ENCODE measurements around the gene SYK. TPM values are rescaled to one million over a fixed set of nuclear protein-coding genes. Genes with fewer than 3 reads are reported as not detected.

SYK gene
- total and polyA plus RNA-seq, 2 experiments from 2014 or later: not detected

- no peaks in the 10 kb centered on the region for H3K9me3 ChIP-seq (ENCODE audit: low read depth)
- no peak for TF ChIP-seq CTCF (IDR thresholded peaks at IDR 0.05; ENCODE audit: low read depth, low read length)
- H3K4me3 ChIP-seq: no peak overlapping the region
- no peak for DNase-seq (ENCODE audit: low read depth in 1 of 2, low spot score in 1 of 2)
- H3K4me1 ChIP-seq (ENCODE audit: low read depth): no peaks in the 10 kb centered on the region
- H3K36me3 ChIP-seq: no peaks in the 10 kb centered on the region
- no peak overlapping the region for H3K27ac ChIP-seq
- peaks cover 75% of the 10 kb centered on the region for H3K27me3 ChIP-seq
These were observed 2.4 kb downstream of the SYK start for GRCh38 chr9:90803860-90804593.

GRCh38 chr9:90805006-90805996, 3.7 kb downstream of the SYK start:
- Histone ChIP-seq H3K36me3 (no peaks in the 10 kb centered on the region), H3K27me3 (peaks cover 70% of the 10 kb centered on the region), H3K4me3 (no peak overlapping the region), H3K4me1 (ENCODE audit: low read depth) (no peaks in the 10 kb centered on the region), H3K27ac (no peak overlapping the region), H3K9me3 (ENCODE audit: low read depth) (no peaks in the 10 kb centered on the region)
- TF ChIP-seq CTCF (IDR thresholded peaks at IDR 0.05; ENCODE audit: low read depth, low read length): no peak
- DNase-seq (ENCODE audit: low read depth in 1 of 2, low spot score in 1 of 2): no peak

GRCh38 chr9:90807006-90807405, 5.4 kb downstream of the SYK start:
- peaks cover 53% of the 10 kb centered on the region for H3K27me3 ChIP-seq
- no peak for TF ChIP-seq CTCF (IDR thresholded peaks at IDR 0.05; ENCODE audit: low read depth, low read length)

GRCh38 chr9:90808398-90808797, 6.8 kb downstream of the SYK start:
- TF ChIP-seq CTCF (IDR thresholded peaks at IDR 0.05; ENCODE audit: low read depth, low read length): no peak
- H3K4me1 ChIP-seq (ENCODE audit: low read depth): no peaks in the 10 kb centered on the region
- no peaks in the 10 kb centered on the region for H3K9me3 ChIP-seq (ENCODE audit: low read depth)
- no peak overlapping the region for H3K27ac ChIP-seq
- no peak for DNase-seq (ENCODE audit: low read depth in 1 of 2, low spot score in 1 of 2)
- H3K4me3 ChIP-seq: no peak overlapping the region
- H3K27me3 ChIP-seq: peaks cover 39% of the 10 kb centered on the region
- no peaks in the 10 kb centered on the region for H3K36me3 ChIP-seq

More at GRCh38 chr9:90807006-90807405, 5.4 kb downstream of the SYK start:
- Histone ChIP-seq H3K4me1 (ENCODE audit: low read depth) (no peaks in the 10 kb centered on the region), H3K36me3 (no peaks in the 10 kb centered on the region), H3K27ac (no peak overlapping the region), H3K9me3 (ENCODE audit: low read depth) (no peaks in the 10 kb centered on the region), H3K4me3 (no peak overlapping the region)
- DNase-seq (ENCODE audit: low read depth in 1 of 2, low spot score in 1 of 2): no peak

GRCh38 chr9:90808890-90809685, 7.5 kb downstream of the SYK start:
- H3K36me3 ChIP-seq: no peaks in the 10 kb centered on the region
- H3K9me3 ChIP-seq (ENCODE audit: low read depth): no peaks in the 10 kb centered on the region
- no peak for DNase-seq (ENCODE audit: low read depth in 1 of 2, low spot score in 1 of 2)
- H3K27me3 ChIP-seq: peaks cover 32% of the 10 kb centered on the region
- no peak overlapping the region for H3K4me3 ChIP-seq
- no peak for TF ChIP-seq CTCF (IDR thresholded peaks at IDR 0.05; ENCODE audit: low read depth, low read length)
- no peak overlapping the region for H3K27ac ChIP-seq
- H3K4me1 ChIP-seq (ENCODE audit: low read depth): no peaks in the 10 kb centered on the region
